Testis (tissue), 3 donors: ENCODE data around the gene KRTAP9-4. TPM values are rescaled to one million over a fixed set of nuclear protein-coding genes. Genes with fewer than 3 reads are reported as not detected.
"Not testable (repeated sequence)": the region's sequence is repeated elsewhere in the genome, so short reads cannot be mapped to it uniquely, and the experiment has no call there.

Source experiments
- DNase-seq: peaks from one replicate; pipeline ENCODE4 v3.0.0-alpha.2; 2019
- H3K27ac ChIP-seq, 2 donors: fragments of 200-600 bp; sonication (generic); one replicate each; pipeline ENCODE4 v1.5.1; 2019
- H3K27me3 ChIP-seq: fragments of 200-600 bp; sonication (generic); one replicate; pipeline ENCODE4 v1.5.1; 2019
- H3K36me3 ChIP-seq: fragments of 200-600 bp; sonication (generic); one replicate; pipeline ENCODE4 v1.5.1; 2017; ENCODE audit warnings: low read depth; ENCODE audit errors: missing control alignments
- H3K4me1 ChIP-seq: fragments of 200-600 bp; sonication (generic); one replicate; pipeline ENCODE4 v1.5.1; 2019
- H3K4me3 ChIP-seq, 2 donors: fragments of 200-600 bp; sonication (generic); one replicate each; pipeline ENCODE4 v1.5.1; 2017 to 2019
- H3K9me3 ChIP-seq: fragments of 200-600 bp; sonication (generic); one replicate; pipeline ENCODE4 v1.5.1; 2017
- CTCF ChIP-seq, 3 experiments: fragments of 450-650 bp in 2 of 3; fragments of 200-600 bp in 1 of 3; sonication (generic) in 1 of 3; IDR thresholded peaks; one replicate each; pipeline ENCODE4 v1.5.1; 2016 to 2019; ENCODE audit warnings: antibody characterized with exemption in 3 of 3, mild to moderate bottlenecking in 2 of 3, moderate library complexity in 1 of 3
- POLR2A ChIP-seq: fragments of 450-650 bp; IDR thresholded peaks from one replicate; pipeline ENCODE4 v1.6.1; 2017; ENCODE audit warnings: antibody characterized with exemption, mild to moderate bottlenecking, moderate library complexity
- WGBS, 2 donors: methylation state at CpG; one replicate each; pipeline ENCODE4 v1.1.5; 2018; 5-methylcytosine and 5-hydroxymethylcytosine counted together
- intact Hi-C: fragments of 100-400 bp; cut with DNase I; formaldehyde crosslinking; loops from one replicate; pipeline ENCODE4 v1.15.1; 2023; ENCODE audit warnings: low total_unique reads
- polyA plus RNA-seq: library from polyadenylated mRNA; stranded (reverse); fragments of 350-450 nt; fragmentation: Illumina TruSeq; extraction: RNeasy Lipid Tissue Mini Kit (QIAGEN cat#74804); gene quantifications from one replicate; pipeline ENCODE4 v1.2.3, GENCODE V29; 2014; ENCODE audit warnings: low read depth, low replicate concordance; ENCODE audit not compliant: insufficient read depth
- total RNA-seq, 2 donors: library from RNA; depleted of rRNA; stranded (reverse); fragments of >200 nt; gene quantifications; one replicate each; pipeline ENCODE4 v1.2.3, GENCODE V29; 2016

KRTAP9-4 gene
- total and polyA plus RNA-seq, 3 donors from 2014 or later = not detected

- Histone ChIP-seq H3K4me3 (no peak overlapping the region), H3K36me3 (no peaks in the 10 kb centered on the region), H3K4me1 (no peaks in the 10 kb centered on the region), H3K9me3 (no peaks in the 10 kb centered on the region), H3K27me3 (no peaks in the 10 kb centered on the region), H3K27ac (no peak overlapping the region)
- no peak for DNase-seq
- intact Hi-C loops = no loop called here
- TF ChIP-seq POLR2A (no peak), CTCF (IDR thresholded peaks at IDR 0.05) (no peak)
- 88 to 93% methylated on average over 1 of the region's 1 CpG for WGBS, 2 donors
Observed at GRCh38 chr17:41251261-41251660, 1.8 kb downstream of the KRTAP9-4 start.

- DNase-seq = no peak
- intact Hi-C loops = no loop called here
- H3K4me3 ChIP-seq = no peak overlapping the region
- no peaks in the 10 kb centered on the region for H3K4me1 ChIP-seq
- H3K9me3 ChIP-seq = no peaks in the 10 kb centered on the region
- H3K36me3 ChIP-seq = no peaks in the 10 kb centered on the region
- no peak overlapping the region for H3K27ac ChIP-seq
- TF ChIP-seq POLR2A (no peak), CTCF (IDR thresholded peaks at IDR 0.05) (no peak)
- H3K27me3 ChIP-seq = no peaks in the 10 kb centered on the region
- 0% methylated on average over 1 of the region's 1 CpG; no CpG with 5 or more reads in 1 of the 2 donors for WGBS, 2 donors
Observed at GRCh38 chr17:41254861-41255260, 5.4 kb downstream of the KRTAP9-4 start.

DNA sequence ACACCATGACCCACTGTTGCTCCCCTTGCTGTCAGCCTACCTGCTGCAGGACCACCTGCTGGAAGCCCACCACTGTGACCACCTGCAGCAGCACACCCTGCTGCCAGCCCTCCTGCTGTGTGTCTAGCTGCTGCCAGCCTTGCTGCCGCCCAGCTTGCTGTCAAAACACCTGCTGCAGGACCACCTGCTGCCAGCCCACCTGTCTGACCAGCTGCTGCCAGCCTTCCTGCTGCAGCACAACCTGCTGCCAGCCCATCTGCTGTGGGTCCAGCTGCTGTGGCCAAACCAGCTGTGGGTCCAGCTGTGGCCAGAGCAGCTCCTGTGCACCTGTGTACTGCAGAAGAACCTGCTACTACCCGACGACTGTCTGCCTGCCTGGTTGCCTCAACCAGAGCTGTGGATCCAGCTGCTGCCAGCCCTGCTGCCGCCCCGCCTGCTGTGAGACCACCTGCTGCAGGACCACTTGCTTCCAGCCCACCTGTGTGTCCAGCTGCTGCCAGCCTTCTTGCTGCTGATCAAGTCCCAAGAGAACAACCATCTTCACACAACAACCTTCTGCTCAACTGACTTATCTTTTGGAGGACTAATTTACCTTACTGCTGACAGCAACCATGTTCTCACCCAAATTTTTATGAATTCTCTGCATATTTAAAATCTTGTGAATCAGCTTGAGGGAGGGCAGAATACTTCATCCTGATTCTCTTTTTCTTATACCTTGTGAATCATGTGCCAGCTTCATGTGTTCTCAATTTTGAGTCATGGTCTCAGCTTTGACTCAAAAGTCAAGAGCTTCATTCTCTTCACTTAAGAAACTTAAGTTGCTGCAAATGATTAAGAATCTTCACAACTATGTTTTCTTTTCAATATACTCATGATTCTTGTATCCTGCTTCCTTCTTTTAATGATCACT lies 6.1 kb downstream of the KRTAP9-4 start, which contains the start of gene KRTAP9-9:
TSS of gene KRTAP9-9 (plus strand) at position 4 of the 910 bp plus-strand sequence.
- H3K4me3 ChIP-seq, H3K27ac ChIP-seq, H3K9me3 ChIP-seq, H3K4me1 ChIP-seq, intact Hi-C loops, H3K36me3 ChIP-seq, H3K27me3 ChIP-seq, DNase-seq: not testable (repeated sequence)
- 90 to 93% methylated on average over 4 of the region's 5 CpGs for WGBS, 2 donors

GRCh38 chr17:41256291-41256685 lies 6.8 kb downstream of the KRTAP9-4 start:
- DNase-seq = no peak
- Histone ChIP-seq H3K4me1 (no peaks in the 10 kb centered on the region), H3K4me3 (no peak overlapping the region), H3K36me3 (no peaks in the 10 kb centered on the region), H3K27ac (no peak overlapping the region), H3K9me3 (no peaks in the 10 kb centered on the region), H3K27me3 (no peaks in the 10 kb centered on the region)
- 87 to 96% methylated on average over 1 of the region's 1 CpG for WGBS, 2 donors
- TF ChIP-seq CTCF (IDR thresholded peaks at IDR 0.05) (no peak), POLR2A (no peak)
- intact Hi-C loops = no loop called here

DNA sequence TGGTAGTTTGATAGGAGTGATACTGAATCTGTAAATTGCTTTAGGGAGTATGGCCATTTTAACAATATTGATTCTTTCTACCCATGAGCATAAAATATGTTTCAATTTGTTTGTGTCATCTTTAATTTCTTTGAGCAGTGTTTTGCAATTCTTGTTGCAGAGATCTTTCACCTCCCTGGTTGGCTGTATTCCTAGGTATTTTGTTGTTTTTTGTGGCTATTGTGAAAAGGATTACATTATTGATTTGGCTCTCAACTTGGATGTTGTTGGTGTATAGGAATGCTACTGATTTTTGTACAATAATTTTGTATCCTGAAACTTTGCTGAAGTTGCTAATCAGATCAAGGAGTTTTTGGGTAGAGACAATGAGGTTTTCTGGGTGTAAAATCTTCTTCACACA lies 8.9 kb downstream of the KRTAP9-4 start:
- no peaks in the 10 kb centered on the region for H3K4me1 ChIP-seq
- intact Hi-C loops = no loop called here
- H3K4me3 ChIP-seq = no peak overlapping the region
- H3K9me3 ChIP-seq = no peaks in the 10 kb centered on the region
- no peaks in the 10 kb centered on the region for H3K27me3 ChIP-seq
- H3K27ac ChIP-seq = no peak overlapping the region
- no peaks in the 10 kb centered on the region for H3K36me3 ChIP-seq
- no peak for DNase-seq
- TF ChIP-seq POLR2A (no peak), CTCF (IDR thresholded peaks at IDR 0.05) (no peak)
